GM21723 (cell line): Measurements from ENCODE around the gene TMEM43.
A peak's percentile ranks its signal among the peaks of the same experiment; 100 is the strongest.
"Not testable (repeated sequence)": the region's sequence is repeated elsewhere in the genome, so short reads cannot be mapped to it uniquely, and the experiment has no call there.

Experiments
- ATAC-seq: cut with Tn5 transposase; IDR thresholded peaks from one replicate; pipeline ENCODE4 v1.9.1; 2021; ENCODE audit warnings: mild to moderate bottlenecking, moderate library complexity; ENCODE audit not compliant: unreplicated experiment

TMEM43 gene

GRCh38 chr3:14124615-14125192, at the start of gene TMEM43, which contains the start of gene CHCHD4:
Gene TMEM43, plus strand, starts transcription at chr3:14125052. Its CDS starts 142 bp downstream, at chr3:14125194.
Gene CHCHD4, minus strand, starts transcription at chr3:14124870. Its CDS starts 194 bp downstream, at chr3:14124676.
- ATAC-seq = peak; percentile 88

GRCh38 chr3:14075233-14075632, 49.6 kb upstream of the TMEM43 start:
- not testable (repeated sequence) for ATAC-seq

GRCh38 chr3:14077310-14077709, 47.5 kb upstream of the TMEM43 start:
- no peak for ATAC-seq

DNA sequence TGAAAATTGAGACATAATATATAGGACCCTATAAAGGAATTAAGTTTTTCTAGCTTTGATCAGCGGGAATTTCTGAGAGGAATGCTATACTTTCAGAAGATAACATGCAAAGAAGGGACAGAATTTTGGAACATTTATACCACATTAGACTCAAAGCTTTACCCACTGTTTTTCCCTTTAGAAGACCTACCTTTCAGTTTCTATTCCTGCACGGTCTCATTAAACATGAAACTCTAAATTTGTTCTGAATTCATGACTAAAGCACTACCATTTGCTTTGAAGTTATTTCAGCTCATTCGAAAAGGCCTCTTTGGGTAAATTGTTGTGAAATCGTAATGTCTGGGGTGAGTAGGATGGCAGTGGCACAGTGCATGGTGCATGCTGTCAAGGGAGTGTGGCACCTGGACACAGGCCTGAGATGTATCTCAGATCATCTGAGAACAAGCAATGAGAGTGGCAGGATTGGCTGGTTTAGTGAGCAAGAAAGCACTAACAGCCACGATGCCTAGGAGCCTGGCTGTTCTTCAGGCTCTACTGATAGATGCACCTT, 42.7 kb upstream of the TMEM43 start:
- no peak for ATAC-seq

- ATAC-seq = not testable (repeated sequence)
Measured at GRCh38 chr3:14087461-14087860, 37.4 kb upstream of the TMEM43 start.

GRCh38 chr3:14091959-14092358, 32.9 kb upstream of the TMEM43 start:
- ATAC-seq = not testable (repeated sequence)

- ATAC-seq = no peak
Measured at GRCh38 chr3:14092464-14092863, 32.4 kb upstream of the TMEM43 start.

- no peak for ATAC-seq
Measured at GRCh38 chr3:14093831-14094230, 31.0 kb upstream of the TMEM43 start.

DNA sequence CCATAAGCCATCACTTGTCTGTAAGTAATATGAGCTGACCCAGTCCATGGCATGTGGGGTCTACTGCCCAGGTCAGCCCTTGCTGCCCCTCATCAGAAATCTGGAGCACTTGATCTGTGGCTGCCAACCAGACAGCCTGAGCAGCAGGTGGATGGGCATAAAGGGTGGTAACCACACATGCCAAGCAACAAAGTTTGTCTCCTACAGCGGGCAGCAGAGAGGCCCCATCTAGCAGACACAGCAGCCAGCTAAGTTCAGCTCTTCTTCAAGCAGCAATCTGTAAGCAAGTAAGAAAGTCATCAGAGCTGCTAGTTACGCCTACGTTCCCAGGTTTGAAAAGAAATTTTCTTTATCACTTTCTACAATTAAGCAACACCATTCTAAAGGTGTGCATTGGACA, 28.1 kb upstream of the TMEM43 start:
- no peak for ATAC-seq

GRCh38 chr3:14097616-14098391, 27.0 kb upstream of the TMEM43 start:
- no peak for ATAC-seq

DNA sequence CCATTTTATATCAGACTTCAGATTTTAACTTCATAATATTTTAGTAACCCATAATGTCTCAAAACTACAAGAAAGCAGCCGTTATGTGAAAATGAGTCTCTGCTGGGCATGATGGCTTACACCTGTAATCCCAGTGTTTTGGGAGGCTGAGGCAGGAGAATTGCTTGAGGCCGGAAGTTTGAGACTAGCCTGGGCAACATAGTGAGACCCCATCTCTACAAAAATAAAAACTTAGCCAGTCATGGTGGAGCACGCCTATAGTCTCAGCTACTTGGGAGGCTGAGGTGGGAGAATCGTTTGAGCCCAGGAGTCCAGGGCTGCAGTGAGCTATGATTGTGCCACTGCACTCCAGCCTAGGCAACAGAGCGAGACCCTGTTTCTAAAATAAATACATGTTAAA, 15.0 kb upstream of the TMEM43 start:
- not testable (repeated sequence) for ATAC-seq

- ATAC-seq = no peak
Measured at GRCh38 chr3:14110699-14111098, 14.2 kb upstream of the TMEM43 start.

- no peak for ATAC-seq
Measured at GRCh38 chr3:14113965-14114635, 10.8 kb upstream of the TMEM43 start.

DNA sequence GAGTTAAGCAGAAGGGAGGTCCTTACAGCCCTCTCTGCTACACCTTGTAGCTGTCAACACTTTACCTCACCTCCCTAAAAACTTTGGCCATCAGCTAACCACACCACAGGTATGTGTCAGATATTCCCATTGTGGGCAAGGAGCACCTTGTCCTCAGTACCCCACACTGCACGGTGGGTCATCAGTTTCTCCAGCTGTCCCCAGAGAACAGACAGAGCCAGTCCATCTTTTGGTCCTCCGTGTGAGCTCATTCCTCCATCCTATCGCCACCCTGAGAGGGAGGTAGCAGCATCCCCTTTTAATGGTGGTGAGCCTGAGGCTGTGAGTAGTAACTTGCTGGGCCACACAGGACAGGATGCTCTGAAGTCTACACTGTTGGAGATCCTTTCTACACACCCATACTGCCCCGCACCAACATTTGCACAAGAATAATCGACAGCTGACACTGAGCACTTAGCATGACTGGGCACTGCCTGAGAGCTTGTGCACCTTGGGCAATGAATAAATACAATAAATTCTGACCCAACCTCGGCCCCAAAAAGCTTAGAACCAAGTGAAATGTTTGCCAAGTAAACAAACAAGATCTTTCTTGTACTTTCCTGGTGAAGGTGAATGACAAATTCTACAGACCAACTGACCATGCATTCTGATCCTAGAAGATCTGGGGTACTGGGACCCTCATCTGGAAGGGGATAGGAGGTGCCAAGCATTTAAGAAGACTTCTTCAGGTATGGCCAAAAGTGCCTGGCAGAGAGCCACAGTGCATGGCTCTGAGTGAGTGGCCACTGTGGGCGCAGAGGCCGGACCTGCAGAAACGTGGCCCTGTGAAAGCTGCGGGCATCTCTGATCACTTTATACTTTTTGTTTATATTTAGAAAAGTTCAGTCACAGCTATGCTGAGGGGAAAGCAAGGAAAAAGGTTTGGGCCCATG, 7.1 kb upstream of the TMEM43 start:
- ATAC-seq = no peak

GRCh38 chr3:14118400-14119381, 6.2 kb upstream of the TMEM43 start:
- no peak for ATAC-seq

- ATAC-seq = no peak
Measured at GRCh38 chr3:14119651-14120050, 5.2 kb upstream of the TMEM43 start.

DNA sequence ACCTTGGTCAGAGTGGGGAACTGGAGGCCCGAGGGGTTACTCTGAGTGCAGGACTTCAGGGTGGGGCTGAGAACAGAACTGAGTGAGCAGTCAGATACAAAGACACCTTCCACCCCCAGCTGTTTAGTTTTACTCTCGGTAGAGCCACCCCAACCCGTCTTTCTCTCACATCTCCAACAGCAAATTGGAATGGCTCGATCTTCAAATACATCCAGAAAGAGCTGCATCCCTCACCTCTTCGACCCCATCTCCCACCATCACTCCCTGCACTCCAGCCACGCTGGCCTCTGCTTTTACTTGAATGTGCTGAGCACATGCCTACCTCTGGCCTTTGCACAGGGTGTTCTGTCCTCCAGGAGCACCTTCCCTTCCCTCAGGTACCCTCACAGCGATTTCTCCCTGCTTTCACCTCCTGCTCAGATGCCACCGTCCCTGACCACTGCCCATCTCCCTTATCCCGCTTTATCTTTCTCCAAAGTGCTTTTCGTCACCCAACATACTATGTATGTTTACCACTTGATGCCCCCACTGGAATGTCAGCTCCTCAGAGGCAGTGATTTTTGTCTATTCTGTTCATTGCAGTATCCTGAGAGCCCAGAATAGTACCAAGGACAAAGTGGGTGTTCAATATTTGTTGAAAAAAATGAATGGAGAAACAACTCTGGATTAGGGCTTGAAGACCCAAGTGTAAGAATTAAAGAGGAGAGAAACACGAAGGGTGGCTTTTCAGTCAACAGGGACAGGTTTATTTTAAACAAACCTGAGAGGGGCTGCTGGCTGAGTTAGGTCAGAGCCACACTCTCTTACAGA, 4.5 kb upstream of the TMEM43 start:
- no peak for ATAC-seq

DNA sequence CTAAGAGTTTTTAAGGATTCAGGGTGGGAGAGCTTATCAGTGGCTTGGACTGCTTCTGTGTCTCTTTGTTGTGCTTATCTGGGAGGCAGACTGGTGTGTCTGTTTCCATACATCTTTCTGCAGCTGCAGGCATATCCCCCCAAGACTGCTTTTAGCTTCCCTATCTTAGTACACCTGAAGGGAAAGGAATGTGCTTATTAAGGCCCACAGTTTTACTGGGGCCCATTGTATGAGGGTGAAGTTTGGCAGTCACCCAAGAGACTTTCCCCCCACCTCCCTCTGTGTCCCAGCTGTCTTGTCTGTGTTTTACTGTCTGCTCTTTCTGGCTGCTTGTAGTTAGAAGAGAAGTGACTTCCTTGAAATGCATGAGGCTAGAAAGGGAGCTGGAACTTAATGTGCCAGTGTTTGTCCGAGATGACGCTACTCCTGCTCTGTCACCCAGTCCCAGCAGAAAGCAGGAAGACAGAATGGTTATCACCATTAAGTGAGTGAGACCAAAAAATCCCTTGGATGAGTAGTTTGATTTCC, 3.9 kb upstream of the TMEM43 start:
- not testable (repeated sequence) for ATAC-seq
